Activated CD4-positive, CD25-positive, alpha-beta regulatory T cell treated with anti-CD3 and anti-CD28 coated beads, Interleukin-2, amount 50 U/mL, for 72 hours (primary cell): ENCODE data around the gene THBS1.

Experiments
- DNase-seq: peaks from one replicate; pipeline ENCODE4 v3.0.0; 2021

THBS1 gene

DNA sequence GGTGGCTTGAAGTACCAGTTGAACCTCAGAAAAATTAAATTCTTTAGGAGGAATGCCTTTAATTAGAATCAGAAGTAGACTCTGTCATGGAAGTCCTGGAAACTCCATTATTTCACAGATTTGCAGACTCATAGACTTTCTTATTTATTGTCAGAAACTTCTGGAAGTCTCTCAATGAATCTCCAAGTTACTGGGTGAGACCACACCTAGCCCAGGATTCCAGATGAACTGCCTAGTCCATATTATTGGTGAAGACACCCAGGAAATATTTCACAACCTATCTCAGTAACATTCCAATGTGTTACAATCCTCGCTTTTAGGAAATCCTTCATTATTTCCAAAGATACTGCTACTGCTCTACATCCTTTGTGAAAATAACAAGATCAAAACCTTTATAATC is 6.5 kb upstream of the THBS1 start:
- no peak for DNase-seq

DNA sequence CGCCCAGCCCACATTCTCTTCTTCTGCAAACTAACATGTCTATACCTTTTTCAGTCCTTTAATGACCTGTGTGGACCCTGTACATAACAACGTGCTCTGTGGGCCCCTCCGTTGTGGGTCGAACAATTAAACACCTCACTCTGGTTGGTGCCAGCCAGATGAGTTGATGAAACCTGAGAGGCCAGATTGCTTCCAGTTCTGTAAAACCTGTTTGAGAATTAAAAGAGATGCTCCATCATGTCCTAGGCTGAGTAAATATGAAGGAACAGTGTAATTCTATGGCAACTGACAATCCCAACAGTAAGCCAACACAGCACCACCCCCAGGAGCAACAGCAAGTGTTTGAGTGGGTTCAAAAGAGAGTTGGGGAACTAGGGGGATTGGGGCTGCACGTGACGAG is 5.7 kb upstream of the THBS1 start:
- DNase-seq = no peak

GRCh38 chr15:39578851-39579486 is 1.9 kb upstream of the THBS1 start:
- no peak for DNase-seq

GRCh38 chr15:39579487-39580116 is 1.3 kb upstream of the THBS1 start:
- no peak for DNase-seq

DNA sequence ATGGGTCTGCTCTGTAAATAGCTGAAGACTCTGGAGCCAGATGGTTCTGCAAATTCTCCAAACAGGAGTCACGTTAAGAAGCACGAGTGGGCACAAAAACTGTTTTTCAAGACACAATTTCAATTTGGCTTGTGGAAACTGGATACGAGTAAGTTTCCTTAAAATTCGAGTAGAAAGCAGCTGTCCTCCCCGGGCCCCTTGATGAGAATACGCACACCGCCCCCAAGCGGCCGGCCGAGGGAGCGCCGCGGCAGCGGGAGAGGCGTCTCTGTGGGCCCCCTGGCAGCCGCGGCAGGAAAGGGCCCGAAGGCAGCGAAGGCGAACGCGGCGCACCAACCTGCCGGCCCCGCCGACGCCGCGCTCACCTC is 778 bp upstream of the THBS1 start:
- DNase-seq = peak; percentile 88

GRCh38 chr15:39581242-39581792 is 438 bp downstream of the THBS1 start:
- DNase-seq = no peak

DNA sequence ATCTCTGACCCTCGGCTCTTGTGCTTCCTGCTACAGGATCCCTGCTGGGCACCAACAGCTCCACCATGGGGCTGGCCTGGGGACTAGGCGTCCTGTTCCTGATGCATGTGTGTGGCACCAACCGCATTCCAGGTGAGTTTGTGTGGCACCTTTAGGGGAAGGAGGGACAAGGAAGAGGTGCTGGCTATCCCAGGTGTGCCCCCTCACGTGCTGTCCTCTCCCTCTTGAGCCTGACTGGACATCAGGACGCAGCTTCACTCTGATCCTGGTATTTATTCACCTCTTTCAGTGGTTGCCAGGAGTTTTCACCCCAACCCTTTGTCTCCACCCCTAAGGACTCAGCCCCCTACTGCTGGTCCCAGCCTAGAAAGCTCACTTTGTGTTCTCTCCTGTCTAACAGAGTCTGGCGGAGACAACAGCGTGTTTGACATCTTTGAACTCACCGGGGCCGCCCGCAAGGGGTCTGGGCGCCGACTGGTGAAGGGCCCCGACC is 960 bp downstream of the THBS1 start:
- no peak for DNase-seq

- no peak for DNase-seq
Observed at GRCh38 chr15:39582286-39582976, 1.6 kb downstream of the THBS1 start.

DNA sequence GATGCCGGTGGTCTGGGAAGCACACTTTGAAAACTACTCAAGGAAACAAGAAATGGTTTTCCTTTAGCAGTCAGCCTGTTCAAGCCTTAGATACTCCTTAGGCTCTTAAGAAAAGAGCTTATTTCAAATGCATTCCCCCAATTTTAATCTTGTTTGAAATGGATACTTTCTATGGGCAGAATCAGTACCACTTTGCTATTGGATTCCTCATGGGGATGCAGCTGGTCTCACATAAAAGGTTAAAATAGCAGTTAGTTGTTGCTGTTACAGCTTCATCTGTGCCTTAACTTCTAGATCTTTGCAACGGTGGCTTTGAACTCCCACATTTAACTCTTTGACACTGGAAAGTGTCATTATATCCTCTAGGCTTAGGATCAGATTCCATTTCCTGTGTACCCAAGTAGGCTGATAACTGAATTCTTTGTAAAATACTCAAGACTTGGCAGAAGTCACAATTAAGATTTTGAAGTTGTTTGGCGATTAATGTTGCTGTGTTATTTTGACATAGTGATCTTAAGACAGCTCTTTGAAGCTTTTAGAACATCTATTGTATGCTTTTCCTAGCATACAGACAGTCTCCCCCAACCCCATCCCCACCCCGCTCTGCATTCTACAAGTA is 2.2 kb downstream of the THBS1 start:
- DNase-seq = no peak

GRCh38 chr15:39583596-39584265 is 2.9 kb downstream of the THBS1 start:
- DNase-seq = no peak

DNA sequence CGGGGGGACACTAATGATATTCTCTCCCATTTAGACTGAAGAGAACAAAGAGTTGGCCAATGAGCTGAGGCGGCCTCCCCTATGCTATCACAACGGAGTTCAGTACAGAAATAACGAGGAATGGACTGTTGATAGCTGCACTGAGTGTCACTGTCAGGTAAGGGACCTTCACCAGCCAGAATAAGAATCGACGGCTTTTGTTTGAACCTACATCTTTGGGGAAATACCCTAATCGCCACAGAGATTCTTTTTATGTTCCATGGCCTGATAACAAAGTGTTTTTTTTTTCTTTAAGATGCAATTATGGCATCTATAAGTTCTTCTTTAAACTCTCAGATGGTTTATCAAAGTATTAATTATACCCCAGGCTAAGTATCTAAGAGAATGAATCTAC is 3.4 kb downstream of the THBS1 start:
- no peak for DNase-seq

DNA sequence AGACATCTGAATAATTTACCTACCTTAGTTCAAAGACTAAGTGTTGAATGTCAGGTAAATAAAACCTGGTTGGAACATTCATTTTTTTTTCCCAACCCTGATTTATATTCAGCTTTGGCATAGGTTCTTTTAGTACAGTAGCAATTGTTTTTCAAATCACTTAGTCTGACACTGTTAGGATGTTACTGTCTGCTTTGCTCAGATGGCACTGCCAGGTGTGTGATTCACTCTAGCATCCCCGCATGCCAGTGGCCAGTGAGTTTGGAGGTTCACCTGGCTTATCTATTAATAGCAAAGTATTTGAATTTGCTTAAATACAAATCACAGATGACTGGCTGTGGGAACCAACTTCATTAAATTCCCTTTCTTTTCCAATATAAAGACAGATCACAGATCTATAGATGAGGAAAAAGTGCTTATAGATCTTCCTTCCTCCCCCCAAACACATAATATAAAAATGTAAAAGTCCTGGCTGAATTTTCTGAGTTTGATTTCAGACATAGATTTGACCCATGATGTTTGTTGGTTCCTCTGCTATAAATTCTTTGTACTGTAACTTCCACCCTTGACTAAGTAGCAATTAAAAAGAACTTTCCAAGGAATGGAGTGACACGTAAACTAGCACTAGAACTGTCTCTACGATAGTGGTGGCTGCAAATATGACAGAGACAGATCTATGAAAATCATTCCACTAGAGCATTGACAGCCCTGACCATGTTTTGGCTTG is 3.9 kb downstream of the THBS1 start:
- no peak for DNase-seq

DNA sequence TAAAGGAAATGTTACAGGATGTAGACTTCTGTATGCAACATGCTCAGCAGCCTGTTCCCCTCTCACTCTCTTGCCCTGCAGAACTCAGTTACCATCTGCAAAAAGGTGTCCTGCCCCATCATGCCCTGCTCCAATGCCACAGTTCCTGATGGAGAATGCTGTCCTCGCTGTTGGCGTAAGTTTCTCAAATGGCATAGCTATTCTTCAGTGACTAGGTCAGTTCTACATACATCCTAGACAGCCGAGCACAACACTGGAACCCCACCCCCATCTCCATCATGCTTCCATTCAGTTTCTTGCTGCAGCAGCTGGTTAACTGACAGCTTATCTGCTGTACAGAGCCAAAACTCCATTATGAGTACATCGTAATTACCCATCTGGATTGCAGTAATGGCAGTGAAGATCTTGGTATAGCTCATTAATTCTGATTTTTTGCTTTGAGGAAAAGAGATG is 4.5 kb downstream of the THBS1 start:
- no peak for DNase-seq

GRCh38 chr15:39585871-39586301 is 5.0 kb downstream of the THBS1 start:
- no peak for DNase-seq

DNA sequence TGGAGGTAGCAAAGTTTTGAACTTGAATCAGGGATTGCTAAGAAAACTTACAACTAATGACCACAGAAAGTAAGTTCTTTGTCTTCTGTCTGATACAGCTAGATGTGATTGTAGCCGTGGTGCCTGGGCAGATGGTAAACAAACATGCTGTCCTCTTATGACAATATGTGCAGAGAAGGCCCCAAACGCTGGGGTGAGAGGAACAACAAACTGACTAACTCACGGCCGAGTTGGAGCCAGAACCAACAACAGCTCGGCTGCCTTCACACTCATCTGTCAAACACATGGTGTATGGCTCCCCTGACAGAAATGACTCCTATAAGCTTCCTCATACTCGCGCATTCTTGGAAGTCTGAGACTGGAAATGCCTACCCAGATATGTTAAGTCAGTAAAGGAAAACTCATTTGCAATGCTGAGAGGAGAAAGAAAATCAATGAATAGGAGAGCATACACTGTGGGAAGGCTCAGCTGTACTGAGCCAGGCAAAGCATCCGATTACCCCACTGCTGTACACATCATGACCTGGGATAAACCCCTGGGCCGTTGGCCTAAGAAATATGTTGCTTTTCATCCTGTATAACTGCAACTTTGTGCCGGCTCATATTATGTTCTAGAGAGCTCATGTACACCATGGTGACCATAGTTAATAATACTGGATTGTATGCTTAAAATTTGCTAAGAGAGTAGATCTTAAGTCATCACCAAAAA is 5.7 kb downstream of the THBS1 start:
- DNase-seq = no peak

GRCh38 chr15:39587096-39587721 is 6.3 kb downstream of the THBS1 start:
- DNase-seq = no peak

GRCh38 chr15:39587731-39588530 is 7.1 kb downstream of the THBS1 start:
- DNase-seq = no peak

- no peak for DNase-seq
Observed at GRCh38 chr15:39588531-39589192, 7.8 kb downstream of the THBS1 start.

DNA sequence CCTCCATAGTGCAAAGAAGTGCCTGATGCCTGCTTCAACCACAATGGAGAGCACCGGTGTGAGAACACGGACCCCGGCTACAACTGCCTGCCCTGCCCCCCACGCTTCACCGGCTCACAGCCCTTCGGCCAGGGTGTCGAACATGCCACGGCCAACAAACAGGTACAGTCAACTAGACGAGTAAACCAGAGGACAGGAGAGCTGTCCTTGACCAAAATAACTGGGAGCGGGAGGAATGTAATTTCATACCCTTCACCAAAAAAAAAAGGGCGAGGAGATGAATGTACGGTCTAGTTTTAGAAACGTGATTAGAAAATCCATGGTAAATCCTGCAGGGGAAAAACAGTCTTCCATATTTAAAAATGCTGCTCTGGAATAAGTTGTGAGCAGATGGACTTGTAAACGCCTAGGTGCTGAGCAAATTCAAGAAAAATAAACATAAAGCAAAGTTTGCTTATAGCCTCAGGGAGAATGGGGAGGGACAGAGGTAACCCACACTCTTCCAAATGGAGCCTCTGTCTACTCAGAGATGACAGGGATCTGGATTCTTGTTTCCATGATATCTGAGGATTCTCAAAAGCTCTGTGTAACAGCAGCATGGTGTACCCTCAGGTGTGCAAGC is 8.4 kb downstream of the THBS1 start:
- no peak for DNase-seq
